GM12874 (cell line): Measurements from ENCODE around the gene CLHC1.

Source experiments
- TF ChIP-seq, protein P1 (sequence below): IDR thresholded peaks from 2 replicates; pipeline ENCODE4 v1.5.1; 2011; ENCODE audit warnings: low read depth, mild to moderate bottlenecking, control low read depth, low read length, moderate library complexity; ENCODE audit not compliant: insufficient read depth

CLHC1 gene

DNA sequence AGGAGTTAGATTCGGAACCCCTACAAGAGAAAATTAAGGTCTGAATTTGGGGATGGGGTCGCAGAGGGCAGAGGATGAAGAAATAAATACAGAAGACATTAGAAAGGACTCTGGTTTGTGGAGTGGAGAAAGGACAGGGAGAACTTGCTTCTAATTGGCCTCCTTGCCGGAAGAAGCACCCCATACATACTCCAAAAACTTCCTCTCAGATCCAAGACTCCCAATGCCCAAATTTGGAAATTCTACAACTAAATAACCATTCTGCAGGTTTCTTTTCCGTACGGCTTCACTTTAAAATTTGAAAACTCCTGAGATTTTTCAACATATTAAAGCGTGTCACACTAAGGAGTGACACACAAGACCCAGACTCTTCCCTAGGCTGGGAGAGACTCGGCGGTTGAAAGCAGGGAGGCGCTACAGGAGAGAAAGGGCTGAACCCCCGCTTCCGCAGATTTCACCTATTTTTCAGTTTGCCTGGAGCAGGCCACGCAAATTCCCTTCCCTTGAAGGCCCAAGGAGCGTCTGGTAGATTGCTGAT lies 478 bp downstream of the CLHC1 start:
- TF ChIP-seq, protein P1, sequence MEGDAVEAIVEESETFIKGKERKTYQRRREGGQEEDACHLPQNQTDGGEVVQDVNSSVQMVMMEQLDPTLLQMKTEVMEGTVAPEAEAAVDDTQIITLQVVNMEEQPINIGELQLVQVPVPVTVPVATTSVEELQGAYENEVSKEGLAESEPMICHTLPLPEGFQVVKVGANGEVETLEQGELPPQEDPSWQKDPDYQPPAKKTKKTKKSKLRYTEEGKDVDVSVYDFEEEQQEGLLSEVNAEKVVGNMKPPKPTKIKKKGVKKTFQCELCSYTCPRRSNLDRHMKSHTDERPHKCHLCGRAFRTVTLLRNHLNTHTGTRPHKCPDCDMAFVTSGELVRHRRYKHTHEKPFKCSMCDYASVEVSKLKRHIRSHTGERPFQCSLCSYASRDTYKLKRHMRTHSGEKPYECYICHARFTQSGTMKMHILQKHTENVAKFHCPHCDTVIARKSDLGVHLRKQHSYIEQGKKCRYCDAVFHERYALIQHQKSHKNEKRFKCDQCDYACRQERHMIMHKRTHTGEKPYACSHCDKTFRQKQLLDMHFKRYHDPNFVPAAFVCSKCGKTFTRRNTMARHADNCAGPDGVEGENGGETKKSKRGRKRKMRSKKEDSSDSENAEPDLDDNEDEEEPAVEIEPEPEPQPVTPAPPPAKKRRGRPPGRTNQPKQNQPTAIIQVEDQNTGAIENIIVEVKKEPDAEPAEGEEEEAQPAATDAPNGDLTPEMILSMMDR: no peak

DNA sequence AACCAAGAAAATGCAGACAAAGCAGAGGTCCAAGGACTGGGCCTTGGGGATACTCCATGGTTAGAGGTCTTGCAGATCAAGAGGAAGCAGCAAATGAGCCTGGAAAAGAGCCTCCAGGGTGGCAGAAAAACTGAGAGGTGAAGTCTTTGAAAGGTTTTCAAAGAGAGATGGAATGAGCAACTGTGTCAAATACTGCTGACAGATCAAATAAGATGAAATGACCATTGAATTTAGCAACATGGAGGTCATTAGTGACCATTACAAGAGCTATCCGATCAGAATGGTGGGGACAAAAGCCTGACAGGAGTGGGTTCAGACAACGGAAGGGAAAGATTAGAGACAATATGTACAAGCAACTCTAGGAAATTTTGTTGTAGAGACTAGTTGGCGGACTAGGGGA lies 1.5 kb downstream of the CLHC1 start:
- TF ChIP-seq, protein P1: no peak

DNA sequence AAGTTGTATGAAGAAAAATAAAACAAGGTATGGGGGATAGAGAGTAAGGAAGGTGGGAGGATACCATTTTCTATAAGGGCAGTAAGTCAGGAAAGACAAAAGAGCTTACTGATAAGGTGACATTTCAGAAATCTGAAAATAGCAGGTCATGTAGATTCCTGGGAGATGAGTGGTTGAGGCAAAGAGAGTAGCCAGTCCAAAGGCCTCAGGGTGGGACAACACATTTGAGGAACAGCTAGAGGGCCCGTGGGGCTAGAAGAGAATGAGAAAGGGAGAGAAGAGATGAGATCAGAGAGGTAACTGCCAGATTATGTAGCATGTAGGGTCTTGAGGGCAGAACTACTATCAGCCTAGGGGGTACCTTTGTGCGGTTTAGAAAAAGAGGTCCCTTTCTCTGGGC lies 2.9 kb downstream of the CLHC1 start:
- TF ChIP-seq, protein P1: no peak

DNA sequence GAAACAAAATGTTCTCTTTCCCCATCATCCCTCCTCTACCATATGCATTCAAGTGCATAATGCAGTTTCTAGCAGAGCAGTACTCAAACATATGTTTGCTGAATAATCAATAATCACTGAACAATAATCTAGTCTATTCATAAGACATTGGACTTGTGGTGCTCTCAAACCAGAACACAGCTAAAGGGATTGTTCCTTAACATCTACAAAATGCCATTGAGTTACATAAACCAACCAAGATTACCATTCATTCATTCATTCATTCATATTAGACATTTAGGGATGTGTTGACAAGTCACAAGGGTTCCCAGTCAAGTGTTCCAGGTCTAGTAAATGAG lies 3.9 kb downstream of the CLHC1 start:
- TF ChIP-seq, protein P1: no peak

DNA sequence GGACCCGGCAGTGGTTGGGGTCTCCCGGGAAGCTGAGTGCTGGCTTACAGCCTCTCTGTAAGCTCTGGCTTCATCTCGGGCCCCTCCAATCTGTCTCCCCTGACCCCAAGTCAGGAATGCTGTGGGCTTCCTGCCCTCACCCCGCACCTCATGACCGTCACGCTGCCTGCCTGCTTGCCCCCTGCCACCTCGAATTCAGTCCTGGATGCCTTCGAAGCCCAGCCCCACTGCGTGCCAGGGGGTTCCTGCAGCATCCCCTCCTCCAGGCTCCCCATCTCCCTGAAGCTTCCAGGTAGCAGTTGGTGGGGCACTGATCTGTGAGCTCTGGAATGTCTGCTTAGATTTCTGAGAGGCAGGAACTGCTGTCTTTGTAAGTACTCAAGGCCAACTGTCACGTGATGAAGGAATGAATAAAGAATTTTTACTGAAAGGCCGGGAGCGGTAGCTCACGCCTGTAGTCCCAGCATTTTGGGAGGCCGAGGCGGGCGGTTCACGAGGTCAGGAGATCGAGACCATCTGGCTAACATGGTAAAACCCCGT lies 6.5 kb downstream of the CLHC1 start:
- TF ChIP-seq, protein P1: no peak

DNA sequence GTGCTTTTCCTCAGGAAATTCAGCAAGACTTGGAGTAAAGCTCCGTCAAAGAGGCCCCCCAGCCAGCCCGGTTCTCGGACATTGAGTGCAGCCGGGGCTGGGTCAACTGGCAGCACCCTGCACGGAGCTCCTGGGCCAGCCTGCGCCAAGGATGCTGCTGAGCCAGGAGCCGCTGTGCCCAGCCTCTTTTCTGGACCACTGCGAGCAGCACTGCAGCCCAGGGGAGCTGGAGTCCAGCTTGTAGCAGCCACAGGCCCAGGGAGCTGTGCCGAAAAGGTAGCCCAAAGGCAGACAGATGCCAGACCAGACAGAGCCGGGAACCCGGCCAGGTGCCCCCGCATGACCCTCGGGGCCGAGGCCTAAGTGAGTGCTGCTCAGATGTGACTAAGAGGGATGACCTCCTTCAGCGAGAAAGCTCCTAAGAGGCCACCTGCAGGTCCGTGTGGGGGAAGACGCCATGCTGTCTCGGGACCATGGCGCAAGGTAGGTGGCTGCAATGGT lies 7.3 kb downstream of the CLHC1 start:
- TF ChIP-seq, protein P1: no peak

DNA sequence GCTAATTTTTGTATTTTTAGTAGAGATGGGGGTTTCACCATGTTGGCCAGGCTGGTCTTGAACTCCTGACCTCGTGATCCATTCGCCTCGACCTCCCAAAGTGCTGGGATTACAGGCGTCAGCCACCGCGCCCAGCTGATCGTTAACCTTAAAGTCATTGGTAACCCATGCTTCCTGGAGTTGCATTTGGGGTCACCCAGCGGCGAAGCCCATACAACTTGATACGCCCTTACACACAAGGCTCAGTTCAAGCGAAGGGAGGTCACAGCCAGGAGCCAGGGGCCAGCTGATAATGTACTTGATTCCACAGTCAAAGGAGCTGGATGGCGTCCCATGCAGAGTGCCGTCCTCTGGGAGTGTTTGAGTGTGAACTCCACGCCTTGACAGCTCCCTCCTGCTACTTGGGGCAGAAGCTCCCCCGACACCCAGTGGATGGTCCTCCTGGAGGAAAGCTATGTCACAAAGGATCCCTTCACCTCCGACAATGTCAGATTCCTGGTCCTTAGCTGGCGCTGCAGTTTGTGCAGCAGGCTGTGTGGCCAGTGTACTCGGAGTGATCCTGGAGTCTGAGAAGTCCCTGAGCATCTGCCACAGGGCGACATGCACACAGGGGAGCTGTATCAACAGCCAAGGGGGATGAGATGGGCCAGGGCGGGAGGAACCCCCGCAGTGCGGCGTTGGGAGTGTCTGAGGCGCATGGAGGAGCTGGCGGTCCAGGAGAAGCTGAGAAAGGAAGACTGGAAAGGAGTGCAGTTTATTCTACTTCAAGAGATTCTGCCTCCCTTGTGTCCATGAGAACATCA lies 7.9 kb downstream of the CLHC1 start:
- TF ChIP-seq, protein P1: no peak
